Skeletal muscle tissue (tissue), 4 donors: ENCODE data around the gene RNF175. TPM values are rescaled to one million over a fixed set of nuclear protein-coding genes. Genes with fewer than 3 reads are reported as not detected.
"Not testable (repeated sequence)": the region's sequence is repeated elsewhere in the genome, so short reads cannot be mapped to it uniquely, and the experiment has no call there.

ENCODE experiments used
- H3K27ac ChIP-seq: one replicate; pipeline ENCODE4 v1.7.0; 2013; ENCODE audit warnings: mild to moderate bottlenecking, low read depth, low read length, inconsistent platforms
- H3K27me3 ChIP-seq, 3 donors: one replicate each; pipeline ENCODE4 v1.7.0; 2013; ENCODE audit warnings: low read length in 3 of 3; ENCODE audit not compliant: control insufficient read depth in 3 of 3, insufficient read depth in 3 of 3
- H3K36me3 ChIP-seq, 3 donors: one replicate each; pipeline ENCODE4 v1.7.0; 2013; ENCODE audit warnings: low read length in 3 of 3; ENCODE audit not compliant: control insufficient read depth in 3 of 3, insufficient read depth in 3 of 3
- H3K4me1 ChIP-seq, 3 donors: one replicate each; pipeline ENCODE4 v1.7.0; 2013; ENCODE audit warnings: low read length in 3 of 3, mild to moderate bottlenecking in 3 of 3; ENCODE audit not compliant: control insufficient read depth in 3 of 3, insufficient read depth in 3 of 3
- H3K4me3 ChIP-seq, 3 donors: one replicate each; pipeline ENCODE4 v1.7.0; 2013; ENCODE audit warnings: low read length in 3 of 3
- H3K9ac ChIP-seq, 3 donors: one replicate each; pipeline ENCODE4 v1.7.0; 2013; ENCODE audit warnings: low read length in 3 of 3, mild to moderate bottlenecking in 3 of 3, moderate library complexity in 2 of 3, low read depth in 1 of 3
- H3K9me3 ChIP-seq, 3 donors: one replicate each; pipeline ENCODE4 v1.7.0; 2013; ENCODE audit warnings: low read length in 3 of 3; ENCODE audit not compliant: control insufficient read depth in 3 of 3
- total RNA-seq: library from RNA; depleted of rRNA; stranded (reverse); fragments of >200 nt; gene quantifications from one replicate; pipeline ENCODE4 v1.2.3, GENCODE V29; 2014
- donor health status: Osteomylitis.

RNF175 gene
- total RNA-seq, 1 donor from 2014 or later, result not detected

DNA sequence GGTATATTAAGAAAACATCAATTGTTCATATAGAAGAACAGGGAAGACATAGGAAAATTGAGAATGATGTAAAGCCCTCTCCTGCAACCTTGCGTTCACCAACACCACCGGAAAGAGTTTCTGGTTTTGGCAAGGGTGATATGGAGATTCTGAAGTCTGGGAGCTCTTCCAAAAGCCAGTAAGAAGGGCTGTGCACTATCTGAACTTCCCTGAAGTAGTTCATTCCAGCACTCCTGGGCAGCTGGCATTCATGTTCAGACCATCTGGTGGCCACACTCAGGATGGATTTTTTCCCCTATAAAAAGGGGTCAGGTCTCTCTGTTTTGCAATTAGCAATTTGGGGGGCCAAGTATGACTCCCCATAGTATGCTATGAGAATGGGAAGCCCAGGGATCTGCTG, 91.2 kb downstream of the RNF175 start:
- Histone ChIP-seq H3K9ac (no peak overlapping the region), H3K4me3 (no peak overlapping the region), H3K27me3 (no peaks in the 10 kb centered on the region), H3K27ac (no peak overlapping the region), H3K4me1 (no peaks in the 10 kb centered on the region), H3K36me3 (no peaks in the 10 kb centered on the region), H3K9me3 (no peaks in the 10 kb centered on the region)

DNA sequence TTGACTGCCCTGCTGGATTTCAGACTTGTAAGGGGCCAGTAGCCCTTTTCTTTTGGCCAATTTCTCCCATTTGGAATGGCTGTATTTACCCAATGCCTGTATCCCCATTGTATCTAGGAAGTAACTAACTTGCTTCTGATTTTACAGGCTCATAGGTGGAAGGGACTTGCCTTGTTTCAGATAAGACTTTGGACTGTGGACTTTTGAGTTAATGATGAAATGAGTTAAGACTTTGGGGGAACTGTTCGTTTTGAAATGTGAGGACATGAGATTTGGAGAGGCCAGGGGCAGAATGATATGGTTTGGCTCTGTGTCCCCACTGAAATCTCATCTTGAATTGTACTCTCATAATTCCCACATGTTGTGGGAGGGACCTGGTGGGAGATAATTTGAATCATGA, 93.3 kb downstream of the RNF175 start:
- H3K9me3 ChIP-seq, H3K9ac ChIP-seq, H3K27ac ChIP-seq, H3K27me3 ChIP-seq, H3K4me1 ChIP-seq, H3K4me3 ChIP-seq, H3K36me3 ChIP-seq: not testable (repeated sequence)

DNA sequence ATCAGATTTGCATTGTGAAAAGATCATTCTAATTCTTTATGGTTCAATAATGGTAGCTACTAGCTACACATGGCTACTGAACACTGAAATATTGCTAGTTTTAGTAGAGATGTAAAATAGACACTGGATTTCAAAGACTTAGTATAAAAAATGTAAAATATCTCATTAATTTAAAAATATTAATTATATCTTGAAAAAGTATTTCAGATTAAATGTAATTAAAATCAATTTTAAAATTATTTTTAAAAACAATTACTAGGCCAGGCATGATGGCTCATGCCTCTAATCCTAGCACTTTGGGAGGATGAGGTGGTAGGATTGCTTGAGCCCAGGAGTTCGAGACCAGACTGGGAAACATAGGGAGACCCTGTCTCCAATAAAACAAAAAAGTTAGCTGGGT, 96.2 kb downstream of the RNF175 start:
- H3K36me3 ChIP-seq, result no peaks in the 10 kb centered on the region
- no peaks in the 10 kb centered on the region for H3K9me3 ChIP-seq
- no peak overlapping the region for H3K27ac ChIP-seq
- H3K27me3 ChIP-seq, result peaks cover 0 to 4% (median 0%) of the 10 kb centered on the region in 3 donors
- no peak overlapping the region for H3K4me3 ChIP-seq
- no peak overlapping the region for H3K9ac ChIP-seq
- H3K4me1 ChIP-seq, result peaks cover 0 to 7% (median 4%) of the 10 kb centered on the region in 3 donors

DNA sequence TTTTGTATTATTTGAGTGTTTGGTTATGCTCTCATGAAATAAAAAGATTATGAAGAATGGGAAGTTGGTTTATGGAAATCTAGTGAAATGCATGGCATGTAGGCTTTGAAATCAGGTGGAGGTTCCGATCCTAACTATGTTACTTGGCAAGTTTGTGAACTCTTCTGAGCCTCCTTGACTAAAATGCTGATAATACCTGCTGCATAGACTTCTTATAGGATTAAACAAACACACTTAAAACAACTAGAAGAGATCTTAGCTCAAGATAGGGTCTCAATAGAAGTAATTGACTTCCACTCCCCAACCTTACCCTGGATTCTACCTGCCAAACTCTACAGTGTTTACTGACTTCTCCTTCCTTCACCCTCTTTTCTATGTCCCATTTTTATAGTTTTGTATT, 97.9 kb downstream of the RNF175 start:
- Histone ChIP-seq H3K27ac (no peak overlapping the region), H3K36me3 (no peaks in the 10 kb centered on the region), H3K9me3 (no peaks in the 10 kb centered on the region), H3K27me3 (peaks cover 0 to 4% (median 0%) of the 10 kb centered on the region in 3 donors), H3K9ac (no peak overlapping the region), H3K4me1 (peaks cover 0 to 7% (median 4%) of the 10 kb centered on the region in 3 donors), H3K4me3 (no peak overlapping the region)

DNA sequence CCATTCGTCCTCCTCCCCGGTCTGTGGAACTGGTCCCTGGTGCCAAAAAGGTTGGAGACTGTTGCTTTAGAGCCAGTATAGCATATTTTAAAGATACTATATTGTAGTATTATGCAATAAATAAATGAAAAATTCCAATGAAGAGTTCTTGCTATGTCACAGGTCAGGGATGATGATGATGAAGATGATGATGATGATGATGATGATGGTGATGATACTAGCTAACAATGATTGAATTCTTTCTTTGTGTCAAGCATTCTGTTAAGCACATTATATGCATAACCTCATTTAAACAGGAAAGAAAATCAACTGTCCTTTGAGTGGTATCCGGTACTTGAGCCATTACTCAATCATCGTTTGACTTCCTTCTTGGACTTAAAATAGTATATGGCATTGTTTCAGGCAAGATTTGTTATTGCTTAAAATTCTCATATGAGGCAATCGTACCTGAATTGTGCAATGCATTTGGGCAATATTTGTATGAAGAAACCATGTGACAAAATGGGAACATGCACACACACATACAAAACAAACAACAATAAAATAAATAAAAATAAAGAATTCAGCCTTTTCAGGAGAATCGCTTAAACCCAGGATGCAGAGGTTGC, 98.5 kb downstream of the RNF175 start:
- Histone ChIP-seq H3K4me3 (no peak overlapping the region), H3K4me1 (peaks cover 0 to 7% (median 4%) of the 10 kb centered on the region in 3 donors), H3K9ac (no peak overlapping the region), H3K27ac (peak overlapping the region; percentile 36), H3K27me3 (peaks cover 0 to 4% (median 0%) of the 10 kb centered on the region in 3 donors), H3K36me3 (no peaks in the 10 kb centered on the region), H3K9me3 (no peaks in the 10 kb centered on the region)

Other genes starting within 250 kb of the RNF175 start
- 4.7 TPM for gene TLR2, start 75.7 kb downstream of the RNF175 start, total RNA-seq
- 14.6 TPM for gene SFRP2, start 29.1 kb upstream of the RNF175 start, total RNA-seq